Small intestine (tissue), 16 donors: ENCODE results near the gene OR2C1. TPM values are rescaled to one million over a fixed set of nuclear protein-coding genes. Genes with fewer than 3 reads are reported as not detected.

Experiments used
- DNase-seq, 2 donors: peaks; one replicate each; pipeline versions ENCODE4 v3.0.0 to v3.0.0-alpha.2; 2013
- FAIRE-seq: peaks from 2 replicates; lab custom pipeline; 2012; peaks lifted over from hg19 to GRCh38; lab: Jason Lieb, UNC
- H3K27ac ChIP-seq, 3 donors: one replicate each; pipeline ENCODE4 v1.5.1; 2013; ENCODE audit warnings: low read length in 2 of 3, mild to moderate bottlenecking in 2 of 3, control low read depth in 1 of 3, inconsistent platforms in 1 of 3, low read depth in 1 of 3, moderate library complexity in 1 of 3
- H3K27me3 ChIP-seq, 3 donors: one replicate each; pipeline ENCODE4 v1.6.1; 2013; ENCODE audit warnings: low read length in 3 of 3, inconsistent platforms in 1 of 3; ENCODE audit not compliant: control insufficient read depth in 3 of 3, insufficient read depth in 3 of 3
- H3K36me3 ChIP-seq, 3 donors: one replicate each; pipeline ENCODE4 v1.6.1; 2013; ENCODE audit warnings: low read length in 3 of 3, inconsistent platforms in 1 of 3, low read depth in 1 of 3, mild to moderate bottlenecking in 1 of 3, moderate library complexity in 1 of 3; ENCODE audit not compliant: control insufficient read depth in 3 of 3, insufficient read depth in 2 of 3
- H3K4me1 ChIP-seq, 3 donors: one replicate each; pipeline ENCODE4 v1.6.1; 2013; ENCODE audit warnings: low read length in 2 of 3, inconsistent platforms in 1 of 3, low read depth in 1 of 3, mild to moderate bottlenecking in 1 of 3, moderate library complexity in 1 of 3; ENCODE audit not compliant: control insufficient read depth in 3 of 3, insufficient read depth in 2 of 3
- H3K4me3 ChIP-seq, 3 donors: one replicate each; pipeline ENCODE4 v1.5.1; 2013; ENCODE audit warnings: low read length in 3 of 3, control low read depth in 1 of 3, inconsistent platforms in 1 of 3, low read depth in 1 of 3, mild to moderate bottlenecking in 1 of 3, moderate library complexity in 1 of 3
- H3K9me3 ChIP-seq, 2 donors: one replicate each; pipeline ENCODE4 v1.6.1; 2013; ENCODE audit warnings: low read depth in 1 of 2, low read length in 1 of 2; ENCODE audit not compliant: control insufficient read depth in 2 of 2, insufficient read depth in 1 of 2
- WGBS, 3 donors: extraction: QIAGEN DNeasy Blood & Tissue Kit; methylation state at CpG; one replicate each; pipeline ENCODE4 v1.1.7; 2013; 5-methylcytosine and 5-hydroxymethylcytosine counted together
- long read RNA-seq, 10 donors: transcript quantifications; one replicate each; lab custom pipeline, GENCODE V29; 2026
- polyA plus RNA-seq, 4 donors: library from polyadenylated mRNA; stranded (reverse) in 3 of 4; unstranded in 1 of 4; fragments of 200-250 nt in 3 of 4; fragments of 120-200 nt in 1 of 4; gene quantifications; one replicate each; pipeline versions ENCODE4 v1.2.1 to v1.2.3, GENCODE V29; 2013
- donor health status: healthy with polysubstance abuse.
- donor health status: control.
- donor health status: control.
- donor health status: Bipolar disorder and iron deficiency.
- donor health status: healthy.

OR2C1 gene
- under 1 TPM in 2 of 4 donors, not detected in 2; 0.04 to 0.13 TPM for polyA plus RNA-seq
- long read RNA-seq, donor 1: 0 reads
- long read RNA-seq, donor 2: 0 reads
- long read RNA-seq, donor 3: 0 reads
- long read RNA-seq, donor 4: 0 reads
- long read RNA-seq, donor 5: 0 reads
- long read RNA-seq, donor 6, partial matches to known transcripts: 0 of 1 reads
- long read RNA-seq, donor 6, other reads (novel, unspliced or antisense): 0 of 1 reads
- long read RNA-seq, donor 7: 0 reads
- long read RNA-seq, donor 8: 0 reads
- long read RNA-seq, donor 9: 0 reads
- long read RNA-seq, donor 10: 0 reads

DNA sequence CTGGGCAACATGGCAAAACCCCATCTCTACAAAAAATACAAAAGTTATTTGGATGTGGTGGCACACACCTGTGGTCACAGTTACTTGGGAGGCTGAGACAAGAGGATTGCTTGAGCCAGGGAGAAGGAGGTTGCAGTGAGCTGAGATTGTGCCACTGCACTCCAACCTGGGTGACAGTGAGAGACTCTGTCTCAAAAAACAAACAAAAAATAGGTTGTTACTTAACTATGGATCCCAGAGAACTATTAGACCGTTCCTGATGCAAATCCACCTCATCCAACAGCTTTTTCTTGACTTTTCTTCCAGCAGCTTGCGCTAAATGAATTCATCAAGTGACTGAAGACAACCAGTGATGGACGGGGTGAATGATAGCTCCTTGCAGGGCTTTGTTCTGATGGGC, at the start of gene OR2C1:
Gene OR2C1, plus strand, starts transcription at position 301 of the 400 bp plus-strand sequence. Its CDS starts 52 bp downstream, at position 353.
- no peak for FAIRE-seq
- no peak within 1 kb of the TSS for H3K27ac ChIP-seq
- no peak within 1 kb of the TSS for H3K4me3 ChIP-seq
- H3K27me3 ChIP-seq: no peaks in the 10 kb centered on the region
- no peaks in the 10 kb centered on the region for H3K4me1 ChIP-seq
- no peak for DNase-seq
- no peaks in the 10 kb centered on the region for H3K36me3 ChIP-seq
- peaks cover 0 to 5% of the 10 kb centered on the region in 2 donors for H3K9me3 ChIP-seq
- WGBS, 3 donors: 66 to 75% (median 72%) methylated on average over 3 of the region's 3 CpGs

DNA sequence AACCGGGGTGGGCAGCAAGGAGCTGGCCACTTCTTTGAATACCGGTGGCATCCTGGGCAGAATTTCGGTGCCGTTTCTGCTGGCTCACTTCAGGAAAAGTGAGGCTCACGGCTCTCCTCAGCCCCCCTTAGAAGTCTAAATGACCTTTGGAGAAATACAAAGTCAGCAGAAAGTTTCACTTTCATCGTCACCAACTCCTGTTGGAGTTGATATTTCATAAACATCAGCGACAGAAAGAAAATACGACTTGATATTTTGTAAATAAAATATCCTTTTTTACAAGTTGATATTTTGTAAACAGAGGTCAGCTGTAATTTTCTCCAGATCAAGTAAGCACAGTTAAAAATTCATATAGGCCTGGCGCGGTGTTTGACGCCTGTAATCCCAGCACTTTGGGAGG, 49.6 kb upstream of the OR2C1 start:
- Histone ChIP-seq H3K4me3 (peak overlapping the region; percentile 62 to 89 (median 80)), H3K36me3 (peaks cover 0 to 30% (median 13%) of the 10 kb centered on the region in 3 donors), H3K9me3 (peaks cover 5 to 73% of the 10 kb centered on the region in 2 donors), H3K27me3 (no peaks in the 10 kb centered on the region), H3K4me1 (peaks cover 0 to 5% (median 0%) of the 10 kb centered on the region in 3 donors), H3K27ac (peak overlapping the region in 2 of 3 donors; percentile 96)
- 62 to 73% (median 70%) methylated on average over 11 of the region's 11 CpGs for WGBS, 3 donors
- FAIRE-seq (no peak), DNase-seq (no peak)

DNA sequence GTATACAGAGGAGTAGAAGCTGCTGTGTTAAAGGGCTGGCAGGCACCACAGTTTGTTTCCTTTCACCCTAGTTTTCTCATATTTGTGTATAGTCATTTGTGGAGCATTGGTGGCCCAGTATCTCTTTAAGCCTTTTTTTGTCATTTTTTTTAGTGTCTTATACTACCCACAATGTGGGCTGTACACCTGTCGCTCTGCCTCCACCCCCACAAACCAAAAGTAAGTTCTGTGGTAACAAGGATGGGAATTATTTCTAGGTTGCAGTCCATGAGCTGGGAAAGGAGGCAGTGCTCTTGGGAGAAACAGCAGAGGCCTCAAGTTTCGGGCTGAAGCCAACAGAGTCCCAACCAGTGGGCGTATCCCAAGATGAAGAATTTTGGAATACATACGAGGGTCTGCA, 44.2 kb upstream of the OR2C1 start:
- FAIRE-seq: no peak
- H3K27ac ChIP-seq: no peak overlapping the region
- WGBS, 3 donors: 93 to 100% (median 93%) methylated on average over 4 of the region's 4 CpGs
- no peaks in the 10 kb centered on the region for H3K4me1 ChIP-seq
- DNase-seq: no peak
- H3K9me3 ChIP-seq: peaks cover 5 to 94% of the 10 kb centered on the region in 2 donors
- peaks cover 13 to 41% (median 25%) of the 10 kb centered on the region in 3 donors for H3K36me3 ChIP-seq
- H3K27me3 ChIP-seq: no peaks in the 10 kb centered on the region
- H3K4me3 ChIP-seq: no peak overlapping the region

DNA sequence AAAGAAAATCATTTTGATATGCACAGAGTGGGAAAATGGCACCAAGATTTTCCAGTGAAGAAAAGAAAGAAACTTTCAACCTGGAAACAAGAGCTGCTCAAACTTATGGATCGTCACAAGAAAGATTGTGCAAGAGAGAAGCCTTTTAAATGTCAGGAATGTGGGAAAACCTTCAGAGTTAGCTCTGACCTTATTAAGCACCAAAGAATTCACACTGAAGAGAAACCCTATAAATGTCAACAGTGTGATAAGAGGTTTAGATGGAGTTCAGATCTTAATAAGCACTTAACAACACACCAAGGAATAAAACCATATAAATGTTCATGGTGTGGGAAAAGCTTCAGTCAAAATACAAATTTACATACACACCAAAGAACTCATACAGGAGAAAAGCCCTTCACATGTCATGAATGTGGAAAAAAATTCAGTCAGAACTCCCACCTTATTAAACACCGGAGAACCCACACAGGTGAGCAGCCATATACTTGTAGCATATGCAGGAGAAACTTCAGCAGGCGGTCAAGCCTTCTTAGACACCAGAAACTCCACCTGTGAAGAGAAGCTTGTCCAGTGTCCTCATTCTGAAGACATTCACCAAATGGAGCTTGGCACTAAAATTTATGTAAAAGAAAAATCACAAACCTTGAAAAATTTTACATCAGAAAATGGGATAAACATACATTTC, 38.2 kb upstream of the OR2C1 start:
- Histone ChIP-seq H3K27me3 (no peaks in the 10 kb centered on the region), H3K9me3 (peaks cover 6 to 88% of the 10 kb centered on the region in 2 donors), H3K27ac (no peak overlapping the region), H3K4me3 (no peak overlapping the region), H3K36me3 (peaks cover 11 to 27% (median 21%) of the 10 kb centered on the region in 3 donors), H3K4me1 (no peaks in the 10 kb centered on the region)
- WGBS, 3 donors: 93 to 96% (median 95%) methylated on average over 3 of the region's 3 CpGs
- DNase-seq (no peak), FAIRE-seq (no peak)

DNA sequence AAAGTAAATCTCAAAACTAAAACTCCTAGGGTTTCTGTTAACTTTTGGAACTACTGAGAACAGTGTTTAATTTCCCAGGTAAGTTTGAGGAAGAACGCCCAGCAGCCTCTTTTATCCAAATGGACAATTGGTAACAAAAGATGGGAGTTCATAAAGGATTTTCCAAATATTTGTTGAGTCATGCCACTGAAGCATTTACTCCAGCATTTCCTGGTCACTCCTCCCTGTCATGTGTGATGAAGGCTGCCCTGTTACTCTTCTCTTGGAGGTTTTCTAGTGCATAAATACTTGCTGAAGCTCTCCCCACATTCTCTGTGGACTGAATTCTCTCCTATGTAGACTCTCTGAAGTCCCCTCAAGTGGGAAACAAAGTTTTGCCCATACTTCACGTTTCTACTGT, 33.9 kb upstream of the OR2C1 start:
- Histone ChIP-seq H3K36me3 (peaks cover 0 to 12% (median 8%) of the 10 kb centered on the region in 3 donors), H3K27ac (no peak overlapping the region), H3K27me3 (no peaks in the 10 kb centered on the region), H3K4me1 (no peaks in the 10 kb centered on the region), H3K4me3 (no peak overlapping the region), H3K9me3 (peaks cover 6 to 79% of the 10 kb centered on the region in 2 donors)
- WGBS, 3 donors: 66 to 70% (median 68%) methylated on average over 2 of the region's 2 CpGs
- FAIRE-seq: no peak
- no peak for DNase-seq

DNA sequence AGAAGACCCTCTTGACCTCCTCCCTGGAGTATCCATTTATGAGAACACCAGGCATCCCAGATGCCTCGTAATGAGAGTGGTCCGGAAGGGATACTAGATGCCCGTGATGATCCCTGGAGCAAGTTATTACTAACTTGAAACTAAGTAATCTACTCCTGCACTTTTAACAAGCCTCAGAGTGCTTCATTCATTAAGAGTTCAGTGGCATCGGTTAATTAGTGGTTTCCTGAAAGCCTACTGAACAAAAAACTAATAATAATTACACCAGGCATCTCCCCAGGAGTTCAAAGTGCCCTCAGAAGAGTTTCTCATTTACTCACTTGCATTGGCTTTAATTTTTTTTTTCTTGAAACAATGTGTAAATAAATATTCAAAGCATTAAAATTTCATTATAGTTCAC, 28.2 kb upstream of the OR2C1 start:
- H3K27ac ChIP-seq: no peak overlapping the region
- 82 to 89% (median 84%) methylated on average over 4 of the region's 4 CpGs for WGBS, 3 donors
- FAIRE-seq (no peak), DNase-seq (no peak)
- peaks cover 0 to 37% of the 10 kb centered on the region in 2 donors for H3K9me3 ChIP-seq
- no peak overlapping the region for H3K4me3 ChIP-seq
- H3K36me3 ChIP-seq: no peaks in the 10 kb centered on the region
- H3K4me1 ChIP-seq: no peaks in the 10 kb centered on the region
- no peaks in the 10 kb centered on the region for H3K27me3 ChIP-seq

DNA sequence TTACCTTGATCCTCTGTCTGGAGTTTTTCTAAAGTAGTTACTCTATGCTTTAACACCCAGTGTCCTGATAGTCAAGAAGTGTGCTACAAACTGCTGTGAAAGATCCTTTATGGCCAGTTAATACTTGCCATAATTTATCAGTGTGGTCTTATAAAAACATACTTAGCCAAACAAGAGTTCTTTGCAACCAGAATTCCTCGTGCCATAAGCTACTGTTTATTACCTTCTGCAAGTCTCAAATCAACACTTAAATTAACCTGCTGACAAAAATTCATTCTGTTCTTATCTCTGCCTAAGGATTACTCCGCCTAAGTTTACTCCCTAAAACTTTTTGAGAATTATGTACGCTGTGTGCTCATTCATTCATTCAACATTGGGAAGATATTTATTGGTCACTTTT, 27.6 kb upstream of the OR2C1 start:
- H3K27ac ChIP-seq: no peak overlapping the region
- DNase-seq (peak in 1 of 2 donors; percentile 9), FAIRE-seq (no peak)
- H3K4me1 ChIP-seq: no peaks in the 10 kb centered on the region
- H3K9me3 ChIP-seq: peaks cover 0 to 32% of the 10 kb centered on the region in 2 donors
- WGBS, 3 donors: 22 to 54% (median 34%) methylated on average over 3 of the region's 3 CpGs
- H3K4me3 ChIP-seq: no peak overlapping the region
- no peaks in the 10 kb centered on the region for H3K27me3 ChIP-seq
- H3K36me3 ChIP-seq: no peaks in the 10 kb centered on the region

DNA sequence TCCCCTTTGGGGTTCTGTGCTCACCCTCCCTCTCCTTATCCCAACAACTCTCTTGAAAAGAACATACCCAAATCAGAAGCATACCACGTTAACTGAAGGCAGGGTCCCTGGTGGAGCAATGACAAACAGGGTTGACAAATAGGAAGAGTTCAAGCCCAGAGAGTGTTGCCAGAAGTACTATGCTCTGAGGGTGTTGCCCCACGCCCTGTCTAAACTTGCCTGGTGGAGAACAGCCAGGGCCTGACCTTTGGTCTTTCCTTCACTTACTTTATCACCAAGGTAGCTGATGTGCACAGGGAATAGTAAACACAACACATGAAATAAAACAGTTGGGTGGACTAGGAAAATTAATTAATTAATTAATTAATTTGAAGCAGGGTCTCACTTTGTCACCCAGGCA, 27.0 kb upstream of the OR2C1 start:
- Histone ChIP-seq H3K4me3 (no peak overlapping the region), H3K4me1 (no peaks in the 10 kb centered on the region), H3K36me3 (no peaks in the 10 kb centered on the region), H3K27me3 (no peaks in the 10 kb centered on the region), H3K27ac (peak overlapping the region in 1 of 3 donors; percentile 36), H3K9me3 (peaks cover 0 to 26% of the 10 kb centered on the region in 2 donors)
- DNase-seq (peak in 1 of 2 donors; percentile 89), FAIRE-seq (no peak)
- 18 to 39% (median 24%) methylated on average over 2 of the region's 2 CpGs for WGBS, 3 donors
